ENCODE results near the gene BTN1A1. TPM values are rescaled to one million over a fixed set of nuclear protein-coding genes. Genes with fewer than 3 reads are reported as not detected.

The BTN1A1 gene
- total and polyA plus RNA-seq, 9 of the 15 experiments (the other 6 are each of a cell fraction or from before 2014, with no cell fraction given) = 0.01 to 0.15 (median 0.06) TPM; not detected in 4

DNA sequence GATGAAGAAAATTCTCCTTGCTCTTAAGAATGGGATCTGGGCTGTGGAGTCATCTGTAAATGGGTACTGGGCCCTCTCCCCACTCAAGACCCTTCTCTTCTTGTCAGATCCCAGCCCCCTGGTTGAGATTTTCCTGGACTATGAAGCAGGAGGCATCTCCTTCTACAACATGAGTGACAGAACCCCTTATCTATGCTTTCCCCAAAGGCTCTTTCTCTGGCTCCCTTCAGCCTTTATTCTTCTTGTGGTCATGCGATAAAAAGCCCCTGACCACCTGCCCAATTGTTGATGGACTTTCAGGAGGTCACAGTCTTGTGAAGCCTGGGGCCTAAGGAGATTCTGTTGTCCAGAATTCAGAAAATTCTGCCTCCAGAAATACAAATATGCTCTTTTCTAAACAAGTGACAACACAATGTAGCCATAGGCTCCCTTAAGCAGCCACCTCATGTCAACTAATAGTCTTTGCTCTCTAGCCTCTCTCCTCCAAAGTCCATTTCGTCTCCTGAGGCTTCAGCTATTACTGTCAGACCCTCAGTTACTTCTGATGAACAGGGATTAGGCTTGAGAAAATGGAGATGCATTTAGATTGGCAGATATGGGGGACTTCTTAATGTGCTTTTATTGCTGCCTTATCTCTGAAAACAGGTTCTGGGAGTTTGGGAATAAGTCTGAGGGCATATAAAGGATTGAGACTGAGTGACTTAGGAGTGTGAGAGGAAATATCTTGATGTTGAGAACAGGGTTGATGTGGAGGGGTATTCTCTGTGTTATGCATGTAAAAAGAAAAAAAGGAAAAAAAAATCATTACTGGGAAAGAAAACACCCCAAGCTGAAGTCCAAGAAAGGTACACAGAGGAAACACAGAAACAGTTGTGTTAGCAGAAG, 21.8 kb upstream of the BTN1A1 start (continued):
- TF ChIP-seq RFX7 (CRISPR knock-in tag; IDR thresholded peaks at IDR 0.05) = no peak
- peak; percentile 5; the same call in 1 of the 2 replicates for TF ChIP-seq TEAD4 (IDR thresholded peaks at IDR 0.05; ENCODE audit: low read length)
- TF ChIP-seq TEAD4 (CRISPR knock-in tag; IDR thresholded peaks at IDR 0.05; ENCODE audit: borderline replicate concordance) = no peak
- peak; percentile 65 for TF ChIP-seq CHD4 (IDR thresholded peaks at IDR 0.05; ENCODE audit: insufficient read depth, insufficient replicate concordance, low read depth, low read length, poor library complexity, severe bottlenecking)
- TF ChIP-seq, protein P1, sequence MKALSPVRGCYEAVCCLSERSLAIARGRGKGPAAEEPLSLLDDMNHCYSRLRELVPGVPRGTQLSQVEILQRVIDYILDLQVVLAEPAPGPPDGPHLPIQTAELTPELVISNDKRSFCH (CRISPR knock-in tag; IDR thresholded peaks at IDR 0.05) = no peak
- TF ChIP-seq, protein P1 (tag; IDR thresholded peaks at IDR 0.05) = 0 out of 2 replicates have a peak, but pooled peaks have one; percentile 38
- no peak for TF ChIP-seq NR2C2 (CRISPR knock-in tag; IDR thresholded peaks at IDR 0.05)
- TF ChIP-seq NR2C2 (tag; IDR thresholded peaks at IDR 0.05) = peak; percentile 39; the same call in 1 of the 2 replicates
- peak; percentile 33; the same call in 1 of the 2 replicates for TF ChIP-seq MECOM (CRISPR knock-in tag; IDR thresholded peaks at IDR 0.05)
- TF ChIP-seq MTF1 (CRISPR knock-in tag; IDR thresholded peaks at IDR 0.05; ENCODE audit: borderline replicate concordance) = 0 out of 2 replicates have a peak, but pooled peaks have one; percentile 13
- TF ChIP-seq, protein P2, sequence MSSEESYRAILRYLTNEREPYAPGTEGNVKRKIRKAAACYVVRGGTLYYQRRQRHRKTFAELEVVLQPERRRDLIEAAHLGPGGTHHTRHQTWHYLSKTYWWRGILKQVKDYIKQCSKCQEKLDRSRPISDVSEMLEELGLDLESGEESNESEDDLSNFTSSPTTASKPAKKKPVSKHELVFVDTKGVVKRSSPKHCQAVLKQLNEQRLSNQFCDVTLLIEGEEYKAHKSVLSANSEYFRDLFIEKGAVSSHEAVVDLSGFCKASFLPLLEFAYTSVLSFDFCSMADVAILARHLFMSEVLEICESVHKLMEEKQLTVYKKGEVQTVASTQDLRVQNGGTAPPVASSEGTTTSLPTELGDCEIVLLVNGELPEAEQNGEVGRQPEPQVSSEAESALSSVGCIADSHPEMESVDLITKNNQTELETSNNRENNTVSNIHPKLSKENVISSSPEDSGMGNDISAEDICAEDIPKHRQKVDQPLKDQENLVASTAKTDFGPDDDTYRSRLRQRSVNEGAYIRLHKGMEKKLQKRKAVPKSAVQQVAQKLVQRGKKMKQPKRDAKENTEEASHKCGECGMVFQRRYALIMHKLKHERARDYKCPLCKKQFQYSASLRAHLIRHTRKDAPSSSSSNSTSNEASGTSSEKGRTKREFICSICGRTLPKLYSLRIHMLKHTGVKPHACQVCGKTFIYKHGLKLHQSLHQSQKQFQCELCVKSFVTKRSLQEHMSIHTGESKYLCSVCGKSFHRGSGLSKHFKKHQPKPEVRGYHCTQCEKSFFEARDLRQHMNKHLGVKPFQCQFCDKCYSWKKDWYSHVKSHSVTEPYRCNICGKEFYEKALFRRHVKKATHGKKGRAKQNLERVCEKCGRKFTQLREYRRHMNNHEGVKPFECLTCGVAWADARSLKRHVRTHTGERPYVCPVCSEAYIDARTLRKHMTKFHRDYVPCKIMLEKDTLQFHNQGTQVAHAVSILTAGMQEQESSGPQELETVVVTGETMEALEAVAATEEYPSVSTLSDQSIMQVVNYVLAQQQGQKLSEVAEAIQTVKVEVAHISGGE (CRISPR knock-in tag; IDR thresholded peaks at IDR 0.05) = peak in 1 of 3 experiments; percentile 47; a peak in 1 of 6 replicates
- TF ChIP-seq BRCA1 (IDR thresholded peaks at IDR 0.05) = no peak
- no peak for TF ChIP-seq BRCA1 (CRISPR knock-in tag; IDR thresholded peaks at IDR 0.05)
- 0 out of 2 replicates have a peak, but pooled peaks have one; percentile 10 for TF ChIP-seq ZFX (CRISPR knock-in tag; IDR thresholded peaks at IDR 0.05)
- TF ChIP-seq CBFA2T3 (IDR thresholded peaks at IDR 0.05) = peak; percentile 75
